Stimulated activated CD4-positive, alpha-beta T cell treated with anti-CD3 and anti-CD28 coated beads, Interleukin-2, amount 100 ng/mL, for 24 hours (primary cell): ENCODE measurements around the gene IKZF3.
A peak's percentile ranks its signal among the peaks of the same experiment; 100 is the strongest.
"Not testable (repeated sequence)": the region's sequence is repeated elsewhere in the genome, so short reads cannot be mapped to it uniquely, and the experiment has no call there.

Experiments used
- DNase-seq, 2 donors: peaks; one replicate each; pipeline ENCODE4 v3.0.0-alpha.2; 2020

IKZF3 gene

DNA sequence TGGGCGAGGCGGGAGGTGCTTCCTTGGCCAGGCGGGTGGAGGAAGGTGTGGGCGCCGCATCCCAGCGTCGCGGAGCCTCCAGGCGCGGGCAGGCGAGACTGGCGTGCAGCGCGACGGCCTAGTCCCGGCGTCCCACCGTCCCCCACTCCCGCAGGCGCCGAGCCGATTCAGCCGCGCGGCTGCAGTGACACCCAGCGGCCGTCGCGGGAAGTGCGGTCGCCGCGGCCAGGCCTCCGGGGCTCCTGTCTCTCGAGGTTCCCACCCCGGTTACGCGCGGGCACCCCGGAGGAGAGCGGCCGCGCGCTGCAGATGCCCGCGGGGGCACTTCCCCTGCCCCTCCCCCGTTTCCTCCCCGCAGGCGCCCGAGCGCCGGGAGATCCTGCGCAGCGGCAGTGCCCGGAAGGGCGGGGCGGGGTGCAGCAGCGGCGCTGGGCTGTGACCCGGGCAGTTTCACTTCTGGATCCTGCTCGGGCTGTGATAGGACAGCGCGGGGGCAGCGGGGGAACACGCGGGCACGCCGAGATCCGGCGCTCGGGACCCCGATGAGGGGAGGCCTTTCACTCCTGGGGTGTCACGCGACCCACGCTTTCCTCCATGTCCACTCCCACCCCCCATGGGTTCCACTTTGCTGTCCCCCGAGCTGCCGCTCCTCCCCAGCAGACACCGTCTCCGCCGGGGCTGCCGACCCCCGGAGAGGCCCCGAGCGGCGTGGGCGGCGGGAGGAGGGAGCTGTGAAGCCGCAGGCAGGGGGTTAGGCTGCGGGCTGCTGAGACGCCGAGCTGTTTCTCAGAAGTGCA, 109.8 kb downstream of the IKZF3 start:
- DNase-seq = peak; percentile 92 to 96

DNA sequence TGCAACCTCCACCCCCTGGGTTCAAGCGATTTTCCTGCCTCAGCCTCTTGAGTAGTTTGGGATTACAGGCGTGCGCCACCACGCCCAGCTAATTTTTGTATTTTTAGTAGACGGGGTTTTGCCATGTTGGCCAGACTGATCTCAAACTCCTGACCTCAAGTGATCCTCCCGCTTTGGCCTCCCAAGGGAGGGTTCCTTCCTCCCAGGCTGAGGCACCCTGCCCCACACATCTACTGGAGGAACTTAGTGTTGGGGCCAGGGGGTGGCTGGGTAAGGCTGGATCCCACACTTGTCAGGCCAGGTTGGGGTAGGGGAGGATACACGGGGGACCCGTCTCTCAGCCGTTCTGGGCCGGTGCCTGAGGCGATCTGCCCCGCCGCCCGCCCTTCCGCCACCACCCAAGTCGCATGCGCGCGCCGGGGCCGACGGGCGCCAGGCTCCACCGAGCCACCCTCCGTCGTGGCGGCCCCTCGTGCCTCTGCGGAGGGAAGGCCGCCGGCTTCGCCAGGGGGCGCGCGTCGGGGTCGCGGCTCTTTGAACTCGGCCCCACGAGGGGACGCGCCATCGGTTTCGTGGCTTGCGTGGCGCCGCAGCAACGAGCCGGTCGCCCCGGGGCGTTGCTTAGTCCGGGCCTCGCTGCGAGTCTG, 110.5 kb downstream of the IKZF3 start:
- no peak for DNase-seq

DNA sequence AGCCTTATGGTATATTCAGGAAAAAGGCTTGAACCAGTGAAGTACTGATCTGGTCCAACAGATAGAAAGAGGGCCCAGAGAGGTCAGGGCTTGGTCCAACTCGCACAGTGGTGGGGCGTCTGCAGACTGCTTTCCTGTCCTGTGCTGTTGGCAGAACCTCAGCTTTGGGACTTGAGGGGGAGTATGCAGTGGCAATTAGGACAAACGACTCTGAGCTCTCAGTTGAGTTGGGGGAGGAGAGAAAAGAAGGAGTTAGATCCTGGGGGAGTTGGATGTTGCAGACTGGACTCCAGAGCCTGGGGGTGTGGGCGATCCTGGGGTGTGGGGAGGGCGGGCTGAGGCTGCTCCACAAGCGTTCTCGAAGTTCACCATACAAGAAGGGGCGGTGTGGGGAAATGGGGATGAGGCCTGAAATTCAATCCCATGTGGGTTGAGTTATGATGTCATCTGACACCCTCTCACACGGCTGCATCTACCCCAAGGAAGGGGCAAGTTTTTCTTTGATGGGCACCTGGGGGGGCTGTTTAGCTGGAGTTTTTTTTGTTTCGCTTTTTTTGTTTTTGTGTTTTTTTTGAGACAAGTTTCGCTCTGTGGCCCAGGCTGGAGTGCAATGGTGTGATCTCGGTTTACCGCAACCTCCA, 111.8 kb downstream of the IKZF3 start:
- DNase-seq = no peak

DNA sequence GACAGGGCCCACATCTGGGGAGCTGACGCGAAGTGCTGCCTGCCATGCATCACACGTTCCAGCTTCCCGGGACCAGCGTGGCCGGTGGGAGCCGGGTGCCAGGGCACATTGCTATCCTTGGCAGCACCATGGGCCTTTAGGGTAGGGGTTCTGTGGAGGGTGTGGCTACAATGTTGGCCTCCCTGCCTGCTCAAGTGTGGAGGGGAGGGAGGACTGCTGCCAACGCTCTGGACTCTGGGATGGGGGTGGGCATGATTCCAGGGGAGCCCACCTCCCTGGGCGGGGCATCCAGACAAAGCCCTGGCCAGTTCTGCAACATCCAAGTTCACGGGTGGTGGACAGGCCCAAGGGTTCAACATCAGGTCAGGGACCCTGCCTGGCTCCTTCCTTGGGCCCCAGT, 112.5 kb downstream of the IKZF3 start:
- DNase-seq = no peak

DNA sequence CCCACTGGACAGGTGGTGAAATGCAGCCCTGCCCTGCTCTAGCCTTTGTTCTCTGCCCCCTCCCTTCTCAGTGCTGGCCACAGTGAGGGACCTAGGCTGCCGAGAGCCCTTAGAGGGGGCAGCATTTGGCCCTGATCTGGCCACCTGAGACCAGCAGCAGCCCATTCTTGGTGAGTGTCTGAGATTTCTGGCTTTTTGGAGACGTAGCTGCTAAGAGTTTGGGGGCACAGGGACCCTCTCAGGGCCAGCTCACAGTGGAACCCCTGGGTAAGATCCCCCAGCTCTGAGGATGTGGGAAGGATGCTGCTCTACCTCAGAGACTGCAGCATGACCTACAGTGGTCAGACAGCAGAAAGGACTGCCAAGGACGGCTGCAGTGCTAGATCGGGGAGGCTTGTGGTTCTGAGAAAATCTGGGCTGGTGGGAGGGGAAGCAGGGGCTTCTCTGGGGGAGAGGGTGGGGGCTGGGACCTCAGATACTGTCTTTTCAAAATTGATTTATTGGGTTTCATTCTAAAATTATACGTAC, 113.0 kb downstream of the IKZF3 start:
- no peak for DNase-seq

DNA sequence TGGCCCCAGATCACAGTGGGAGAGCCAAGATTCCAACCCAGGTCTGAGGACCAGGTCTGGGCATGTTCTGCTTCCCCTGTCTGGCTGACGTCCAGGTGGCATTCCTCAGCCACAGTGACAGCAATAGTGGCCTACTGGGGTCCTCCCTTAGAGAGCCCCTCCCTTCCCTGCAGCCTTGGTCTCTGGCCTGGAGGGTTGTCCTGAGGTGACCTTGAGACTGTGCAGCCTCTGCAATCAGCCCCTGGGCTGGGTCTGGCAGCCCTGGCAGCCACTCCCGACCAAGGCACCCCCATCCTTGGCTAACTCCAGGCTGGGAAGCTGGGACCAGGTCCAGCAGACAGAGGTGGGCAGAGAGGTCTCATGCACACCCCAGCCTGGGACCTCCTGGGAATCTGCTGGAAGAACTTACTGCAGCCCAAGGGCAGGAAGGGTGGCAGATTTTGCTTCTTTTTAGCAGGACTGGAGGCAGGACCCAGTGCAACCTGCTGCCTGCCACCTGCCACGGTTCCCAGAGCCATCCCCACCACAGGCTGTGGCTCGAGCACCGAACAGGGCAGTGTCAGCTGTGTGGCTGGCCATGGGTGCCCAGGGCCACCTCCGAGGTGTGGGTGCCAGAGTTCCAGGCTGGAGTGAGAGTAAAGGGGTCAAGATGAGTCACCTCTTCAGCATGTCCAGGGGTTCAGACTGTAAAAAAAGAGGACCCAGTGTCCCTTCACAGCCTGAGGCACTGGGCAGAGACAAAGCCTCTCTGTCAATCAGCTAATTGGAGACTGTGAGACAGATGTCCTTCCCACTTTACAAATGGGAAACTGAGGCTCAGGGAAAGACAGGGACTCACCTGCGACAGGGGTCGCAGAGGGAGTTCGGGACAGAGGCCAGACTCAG, 113.7 kb downstream of the IKZF3 start:
- DNase-seq = no peak

DNA sequence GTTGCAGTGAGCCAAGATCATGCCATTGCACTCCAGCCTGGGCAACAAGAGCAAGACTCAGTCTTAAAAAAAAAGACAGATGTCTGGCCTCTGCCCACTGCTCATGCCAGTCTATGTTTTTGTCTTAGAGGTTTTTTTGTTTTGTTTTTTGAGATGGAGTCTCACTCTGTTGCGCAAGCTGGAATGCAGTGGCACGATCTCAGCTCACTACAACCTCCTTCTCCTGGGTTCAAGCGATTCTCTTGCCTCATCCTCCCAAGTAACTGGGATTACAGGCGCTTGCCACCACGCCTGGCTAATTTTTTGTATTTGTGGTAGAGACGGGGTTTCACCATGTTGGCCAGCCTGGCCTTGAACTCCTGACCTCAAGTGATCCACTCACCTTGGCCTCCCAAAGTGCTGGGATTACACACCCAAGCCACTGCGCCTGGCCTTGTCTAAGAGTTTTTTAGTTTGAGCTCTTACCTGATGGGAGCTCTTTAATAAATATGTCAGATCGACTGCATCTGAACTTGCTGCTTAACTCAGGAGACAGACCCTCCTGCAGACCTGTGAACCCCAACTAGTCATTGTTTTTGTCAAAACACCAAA, 115.6 kb downstream of the IKZF3 start:
- not testable (repeated sequence) for DNase-seq

DNA sequence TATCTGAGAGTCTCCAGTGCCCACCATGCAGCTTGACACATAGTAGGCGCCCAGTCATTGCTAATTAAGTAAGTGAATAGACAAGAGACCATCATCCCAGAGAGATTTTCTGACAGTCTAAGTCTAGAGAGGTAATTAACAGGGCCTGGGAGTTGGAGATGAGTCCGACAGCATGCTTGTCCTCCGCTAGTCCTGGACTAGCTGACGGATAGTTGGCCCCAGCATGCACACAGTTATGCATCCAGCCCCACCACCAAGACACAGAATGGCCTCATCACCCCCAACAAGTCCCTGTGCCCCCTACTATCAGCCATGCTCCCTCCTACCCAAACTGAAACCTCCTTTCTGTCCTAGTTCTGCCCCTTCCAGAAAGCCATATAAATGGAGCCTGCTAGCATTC, 116.4 kb downstream of the IKZF3 start:
- no peak for DNase-seq

DNA sequence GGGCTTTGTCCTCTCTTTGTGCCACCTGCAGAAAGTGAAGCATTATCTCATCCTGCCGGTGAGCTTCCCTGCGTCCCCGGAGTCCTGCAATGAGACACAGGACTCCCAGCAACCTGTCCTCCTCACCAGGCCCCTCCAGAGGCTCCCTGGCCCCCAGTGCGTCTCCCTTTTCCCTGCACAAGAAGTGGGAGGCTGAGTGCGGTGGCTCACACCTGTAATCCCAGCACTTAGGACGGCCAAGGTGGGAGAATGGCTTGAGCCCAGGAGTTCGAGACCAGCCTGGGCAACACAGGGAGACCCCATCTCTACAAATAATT, 118.0 kb downstream of the IKZF3 start:
- no peak for DNase-seq

DNA sequence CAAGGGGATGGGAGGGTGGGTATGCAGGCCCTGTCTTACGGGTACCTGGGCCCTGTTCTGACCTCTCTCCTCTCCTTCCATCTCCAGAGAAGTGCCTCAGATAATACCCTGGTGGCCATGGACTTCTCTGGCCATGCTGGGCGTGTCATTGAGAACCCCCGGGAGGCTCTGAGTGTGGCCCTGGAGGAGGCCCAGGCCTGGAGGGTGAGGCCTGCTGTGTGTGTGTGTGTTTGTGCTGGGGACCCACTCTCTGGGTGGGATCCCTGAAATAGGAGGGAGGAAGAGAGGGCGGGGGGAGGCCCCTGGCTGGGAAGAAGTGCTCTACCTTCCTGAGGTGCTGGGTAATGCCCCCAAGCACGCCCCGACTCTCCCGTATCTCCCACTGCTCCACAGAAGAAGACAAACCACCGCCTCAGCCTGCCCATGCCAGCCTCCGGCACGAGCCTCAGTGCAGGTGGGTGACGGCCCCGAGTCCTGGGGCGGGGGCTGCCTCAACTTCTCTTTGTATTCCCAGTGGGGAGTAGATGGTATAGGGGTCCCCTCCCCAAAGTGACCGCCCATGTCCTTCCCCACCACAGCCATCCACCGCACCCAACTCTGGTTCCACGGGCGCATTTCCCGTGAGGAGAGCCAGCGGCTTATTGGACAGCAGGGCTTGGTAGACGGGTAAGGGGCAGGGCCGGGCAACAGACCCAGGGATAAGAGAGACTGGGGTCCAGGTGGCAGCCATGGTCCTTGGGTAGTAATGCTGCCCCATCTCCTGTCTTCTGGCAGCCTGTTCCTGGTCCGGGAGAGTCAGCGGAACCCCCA, 118.6 kb downstream of the IKZF3 start:
- DNase-seq = no peak

DNA sequence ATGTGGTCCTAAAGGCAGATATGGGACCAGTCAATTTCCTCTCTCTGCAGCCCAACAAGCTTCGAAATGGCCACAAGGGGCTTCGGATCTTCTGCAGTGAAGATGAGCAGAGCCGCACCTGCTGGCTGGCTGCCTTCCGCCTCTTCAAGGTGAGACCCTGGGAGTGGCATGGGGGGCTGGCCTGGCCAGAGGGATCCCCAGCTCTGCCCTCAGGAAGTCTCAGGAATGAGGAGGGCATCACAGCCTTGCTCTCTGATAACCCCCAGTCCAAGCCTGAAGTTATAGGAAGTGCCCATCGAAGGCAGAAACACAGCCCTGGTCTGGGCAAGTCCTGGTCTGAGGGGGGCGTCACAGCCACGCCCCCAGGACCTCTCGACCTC, 119.3 kb downstream of the IKZF3 start:
- DNase-seq = no peak

DNA sequence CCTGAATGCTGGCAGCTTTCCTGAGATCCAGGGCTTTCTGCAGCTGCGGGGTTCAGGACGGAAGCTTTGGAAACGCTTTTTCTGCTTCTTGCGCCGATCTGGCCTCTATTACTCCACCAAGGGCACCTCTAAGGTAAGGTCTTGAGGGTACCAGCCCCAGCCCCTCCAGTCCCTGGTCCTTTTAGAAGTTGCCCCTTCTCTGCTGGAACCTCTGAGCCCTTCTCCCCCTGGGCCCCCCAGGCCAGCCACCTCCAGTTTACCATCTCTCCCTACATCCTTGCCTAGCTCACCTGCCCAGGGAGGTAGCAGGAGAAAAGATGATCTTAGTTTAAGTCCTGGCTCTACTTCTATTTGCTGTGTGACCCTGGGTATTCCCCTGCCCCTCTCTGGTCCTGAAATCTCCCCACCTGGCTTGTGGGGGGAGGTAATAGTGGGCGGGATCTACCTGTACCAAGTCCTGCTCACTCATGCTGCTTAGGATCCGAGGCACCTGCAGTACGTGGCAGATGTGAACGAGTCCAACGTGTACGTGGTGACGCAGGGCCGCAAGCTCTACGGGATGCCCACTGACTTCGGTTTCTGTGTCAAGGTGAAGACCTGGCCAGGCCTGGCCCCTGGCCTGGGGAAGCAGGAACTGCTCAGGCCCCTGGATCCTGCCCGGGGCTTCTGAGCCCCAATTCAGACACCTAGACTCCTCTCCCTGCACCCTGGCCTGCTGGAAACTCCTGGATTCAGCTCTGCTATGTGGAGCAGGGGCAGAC, 119.9 kb downstream of the IKZF3 start:
- no peak for DNase-seq

DNA sequence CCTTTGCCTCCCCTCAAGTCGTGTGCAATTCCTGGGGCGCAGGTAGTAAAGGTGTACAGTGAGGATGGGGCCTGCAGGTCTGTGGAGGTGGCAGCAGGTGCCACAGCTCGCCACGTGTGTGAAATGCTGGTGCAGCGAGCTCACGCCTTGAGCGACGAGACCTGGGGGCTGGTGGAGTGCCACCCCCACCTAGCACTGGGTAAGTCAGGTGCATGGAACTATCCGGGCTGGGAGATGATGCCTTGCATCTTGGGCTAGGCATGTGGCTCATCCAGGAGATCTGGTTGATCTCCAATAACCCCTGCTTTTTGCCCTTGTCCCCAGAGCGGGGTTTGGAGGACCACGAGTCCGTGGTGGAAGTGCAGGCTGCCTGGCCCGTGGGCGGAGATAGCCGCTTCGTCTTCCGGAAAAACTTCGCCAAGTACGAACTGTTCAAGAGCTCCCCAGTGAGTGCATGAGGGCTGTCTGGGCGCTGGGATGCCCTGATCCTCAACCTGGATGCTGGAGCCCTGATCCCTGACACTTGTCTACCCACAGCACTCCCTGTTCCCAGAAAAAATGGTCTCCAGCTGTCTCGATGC, 121.2 kb downstream of the IKZF3 start:
- DNase-seq = no peak

DNA sequence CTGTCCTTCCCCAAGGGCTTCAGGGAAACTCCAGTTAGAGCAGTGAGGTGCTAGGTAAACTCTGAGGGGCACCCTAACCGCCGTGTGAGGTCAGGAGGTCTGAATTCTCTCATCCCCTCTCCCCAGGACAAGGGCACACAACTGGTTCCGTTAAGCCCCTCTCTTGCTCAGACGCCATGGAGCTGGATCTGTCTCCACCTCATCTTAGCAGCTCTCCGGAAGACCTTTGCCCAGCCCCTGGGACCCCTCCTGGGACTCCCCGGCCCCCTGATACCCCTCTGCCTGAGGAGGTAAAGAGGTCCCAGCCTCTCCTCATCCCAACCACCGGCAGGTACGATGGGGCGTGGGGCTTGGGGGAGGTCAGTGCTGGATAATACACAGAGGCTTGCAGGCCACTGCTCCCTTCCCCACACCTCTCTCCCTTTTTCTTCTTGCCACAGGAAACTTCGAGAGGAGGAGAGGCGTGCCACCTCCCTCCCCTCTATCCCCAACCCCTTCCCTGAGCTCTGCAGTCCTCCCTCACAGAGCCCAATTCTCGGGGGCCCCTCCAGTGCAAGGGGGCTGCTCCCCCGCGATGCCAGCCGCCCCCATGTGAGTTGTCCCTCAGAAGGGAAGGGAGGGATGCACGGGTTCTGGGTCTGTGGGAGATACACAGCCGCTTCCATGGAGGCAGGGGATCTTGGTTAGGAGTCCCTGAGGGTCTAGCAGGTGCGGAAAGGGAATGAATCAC, 121.8 kb downstream of the IKZF3 start:
- no peak for DNase-seq

DNA sequence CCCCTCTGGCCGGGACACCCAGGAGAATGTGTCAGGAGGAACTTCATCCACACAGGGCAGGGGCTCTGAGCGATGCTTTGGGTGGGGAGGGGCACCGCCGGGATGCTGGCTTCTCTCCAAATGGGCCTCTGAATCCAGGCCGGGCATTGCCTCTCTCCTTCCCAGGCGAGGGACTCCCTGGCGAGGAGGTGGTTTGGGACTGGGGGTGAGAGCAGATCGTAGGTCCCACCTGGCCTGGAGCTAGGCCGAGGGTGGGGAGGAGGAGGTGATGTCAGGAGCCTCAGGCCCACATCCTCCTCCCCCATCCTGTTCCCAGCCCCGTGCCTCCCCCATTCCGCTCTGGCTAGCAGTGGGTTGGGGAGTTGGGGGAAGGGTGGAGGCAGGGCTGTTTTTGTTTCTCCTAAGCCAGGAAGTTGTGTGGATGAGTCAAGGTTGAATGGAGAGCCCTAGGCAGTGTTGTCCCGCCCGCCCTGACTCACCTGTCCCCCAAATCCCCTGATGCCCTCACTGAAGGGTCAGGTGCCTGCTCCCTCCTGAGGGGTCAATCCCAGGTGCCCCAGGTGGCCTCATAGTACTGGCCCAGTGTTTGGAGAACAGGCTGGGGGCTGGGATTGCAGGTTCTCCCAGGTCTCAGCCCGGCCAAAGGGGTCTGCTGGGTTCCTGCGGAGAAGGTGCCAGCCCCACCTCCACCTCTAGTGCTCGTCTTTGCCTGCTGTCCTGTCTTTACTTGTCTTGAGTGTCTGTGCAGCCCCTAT, 123.6 kb downstream of the IKZF3 start:
- no peak for DNase-seq

DNA sequence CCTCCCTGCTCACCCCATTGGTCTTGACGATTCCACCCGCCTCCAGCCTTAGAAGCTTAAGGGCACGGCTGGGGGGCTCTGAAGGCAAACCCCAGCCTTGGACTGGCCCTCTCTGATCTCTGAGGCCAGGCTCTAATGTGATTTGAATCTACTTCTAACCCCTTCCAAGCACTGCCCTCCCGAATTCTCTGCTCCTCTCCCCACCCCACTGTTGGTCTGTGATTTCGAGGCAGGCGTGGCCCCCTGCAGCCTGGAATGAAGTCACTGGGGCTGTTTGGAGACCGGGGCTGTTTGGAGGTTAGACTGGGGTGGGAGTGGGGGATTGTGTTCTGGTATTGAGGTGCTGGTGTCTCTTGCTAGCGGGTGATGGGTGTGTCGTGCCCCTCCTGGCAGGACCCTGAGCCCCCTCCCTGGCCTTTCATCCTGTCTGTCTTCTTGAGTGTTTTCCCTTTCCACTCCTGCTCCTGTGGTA, 124.2 kb downstream of the IKZF3 start:
- no peak for DNase-seq

DNA sequence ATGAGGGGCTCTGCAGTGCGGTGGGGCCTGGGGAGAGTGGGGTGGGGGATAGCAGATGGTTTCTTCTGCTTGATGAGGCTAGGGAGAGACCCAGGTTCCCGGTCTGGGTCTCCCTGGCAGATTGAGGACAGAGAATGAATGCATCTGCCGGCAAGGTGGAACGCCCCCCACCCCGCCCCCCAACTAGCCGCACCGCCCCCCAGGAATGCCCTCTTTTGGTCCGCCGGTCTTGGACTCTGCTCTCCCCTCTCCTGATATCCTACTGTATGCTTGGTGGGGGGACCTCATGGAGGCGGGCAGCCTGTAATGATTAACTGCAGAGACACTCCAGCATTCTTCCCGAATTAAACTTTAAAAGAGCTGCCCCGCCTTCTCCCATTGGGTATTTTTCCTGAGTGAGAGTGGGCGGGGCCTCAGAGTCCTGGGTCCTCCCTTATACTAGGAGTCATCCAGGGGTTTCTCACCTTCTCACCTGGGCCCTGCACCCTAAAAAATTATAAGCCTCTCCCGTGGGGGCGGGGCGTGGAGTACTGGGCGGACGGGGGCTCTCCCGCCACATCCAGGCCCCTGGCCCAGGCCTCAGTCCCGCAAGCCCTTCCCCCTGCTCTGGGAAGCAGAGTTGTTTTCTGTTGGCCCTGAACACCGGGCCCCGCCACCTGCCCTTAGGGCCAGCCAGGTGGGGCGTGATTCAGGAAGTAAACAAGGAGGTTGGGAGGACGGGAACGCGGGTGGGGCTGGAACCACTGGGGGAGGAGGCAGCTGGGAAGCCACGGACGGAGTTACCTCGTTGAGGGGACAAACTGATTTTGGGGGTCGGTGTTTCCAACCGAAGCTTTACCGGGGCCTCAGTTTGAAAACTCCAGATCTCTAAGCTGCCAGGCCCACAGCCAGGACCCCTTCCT, 124.9 kb downstream of the IKZF3 start:
- no peak for DNase-seq

DNA sequence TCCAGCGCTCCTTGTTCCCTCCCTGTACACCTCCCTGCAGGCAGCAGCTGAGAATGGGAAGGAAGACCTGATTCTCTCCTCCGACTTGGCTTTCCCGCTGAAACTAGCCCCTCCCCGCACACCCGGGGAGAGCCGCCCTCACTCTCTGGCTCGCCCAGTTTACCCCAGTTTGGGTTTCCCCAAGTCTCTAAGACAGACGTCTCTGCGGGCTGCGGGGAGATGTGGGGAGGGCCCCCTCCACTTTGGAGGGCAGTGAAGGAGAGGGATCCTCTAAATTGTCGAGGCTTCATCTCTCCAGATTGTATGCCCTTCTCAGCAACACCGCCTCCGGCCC, 125.6 kb downstream of the IKZF3 start:
- peak; percentile 53 to 69 for DNase-seq
